Epithelial cell of prostate (primary cell): ENCODE measurements around the gene FAM3D.

Experiments used
- DNase-seq: peaks from one replicate; pipeline ENCODE4 v3.0.0-alpha.2; 2011; ENCODE audit warnings: low read depth, low spot score
- H3K27ac ChIP-seq: fragments of 450-650 bp; 2 replicates; pipeline ENCODE4 v1.5.1; 2017; ENCODE audit warnings: mild to moderate bottlenecking

FAM3D gene

DNA sequence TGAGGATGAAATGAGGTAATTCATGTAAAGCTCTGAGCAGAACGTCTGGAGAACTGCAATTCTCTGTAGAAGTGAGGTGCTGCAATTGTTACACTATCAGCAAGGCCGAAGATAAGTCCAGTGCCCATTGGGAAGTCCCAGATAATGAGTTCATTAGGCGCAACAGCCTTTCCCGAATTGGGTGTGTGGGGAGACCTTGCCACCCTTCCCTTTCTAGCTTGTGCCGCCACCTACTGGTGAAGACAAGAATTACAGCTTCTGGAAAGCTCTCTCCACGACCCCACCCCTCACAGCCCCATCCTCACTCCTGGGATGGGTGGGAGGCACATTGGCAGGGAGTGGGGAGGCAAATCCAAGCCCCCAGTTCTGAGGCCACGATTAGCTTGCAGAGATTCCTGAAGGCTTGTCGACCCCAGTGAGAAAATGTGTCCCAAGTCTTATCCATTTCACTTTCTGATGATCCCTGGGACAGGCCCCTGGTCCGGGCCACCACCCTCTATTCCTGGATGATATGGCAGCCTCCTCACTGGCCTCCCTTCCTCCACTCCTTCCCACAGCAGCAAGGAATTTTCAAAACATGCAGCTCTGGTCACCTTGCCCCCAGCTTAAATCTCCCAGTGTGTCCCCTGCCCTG, 36.4 kb downstream of the FAM3D start:
- no peak overlapping the region for H3K27ac ChIP-seq
- no peak for DNase-seq

GRCh38 chr3:58629629-58630028, 36.9 kb downstream of the FAM3D start:
- DNase-seq: no peak
- H3K27ac ChIP-seq: no peak overlapping the region

DNA sequence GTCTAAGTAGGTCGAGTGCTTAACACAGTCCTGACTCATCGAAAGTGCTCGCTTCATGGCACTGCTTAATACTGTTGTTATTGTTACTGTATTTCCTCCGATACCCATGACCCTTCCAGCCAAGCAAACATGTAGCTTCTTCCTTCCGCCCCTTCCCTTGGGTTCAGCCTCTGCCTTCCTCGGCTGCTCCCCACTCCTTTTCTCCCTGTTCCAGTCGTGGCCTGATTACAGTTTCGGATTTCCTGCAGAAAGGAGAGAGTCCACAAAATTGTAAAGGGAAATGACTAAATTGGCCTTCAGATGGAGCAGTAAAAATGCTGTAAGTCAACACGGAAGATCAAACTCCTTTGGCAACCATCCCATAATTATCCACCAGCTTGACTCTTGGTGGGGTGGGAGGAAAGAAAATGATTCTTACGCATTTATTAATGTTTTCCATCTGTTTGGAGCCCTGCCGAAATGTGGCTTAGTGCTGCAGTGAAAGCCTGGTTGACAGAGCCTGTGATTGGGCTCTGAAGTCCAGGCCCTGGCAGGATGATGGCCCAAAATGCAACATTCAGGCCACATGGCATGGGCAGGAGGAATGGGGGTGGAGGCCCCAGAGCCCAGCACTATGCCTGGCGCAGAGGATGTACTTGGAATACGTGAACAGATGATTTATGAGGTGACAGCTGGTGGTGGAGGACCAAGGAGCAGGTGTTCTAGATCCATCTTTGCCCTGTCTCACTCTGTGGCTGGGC, 37.6 kb downstream of the FAM3D start:
- no peak for DNase-seq
- no peak overlapping the region for H3K27ac ChIP-seq

DNA sequence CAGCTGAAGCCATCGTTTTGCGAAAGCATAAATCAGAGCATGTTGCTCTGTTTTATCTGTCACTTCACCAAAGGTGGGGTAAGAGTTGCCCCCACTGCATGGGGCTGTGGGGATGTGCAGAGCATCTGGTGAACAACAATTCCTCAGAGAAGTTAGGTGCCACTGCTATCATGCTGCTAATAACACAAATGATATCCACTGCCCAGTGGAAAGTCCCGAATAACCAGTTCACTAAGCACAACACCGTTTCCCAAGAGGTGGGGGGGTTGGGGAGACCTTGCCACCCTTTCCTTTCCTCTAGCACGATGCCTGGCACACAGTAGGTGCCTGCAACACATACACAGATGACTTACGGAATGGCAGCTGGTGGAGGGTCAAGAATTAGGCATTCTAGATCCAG, 38.6 kb downstream of the FAM3D start:
- DNase-seq: no peak
- H3K27ac ChIP-seq: no peak overlapping the region

GRCh38 chr3:58627570-58627885, 39.0 kb downstream of the FAM3D start:
- DNase-seq: no peak
- no peak overlapping the region for H3K27ac ChIP-seq

DNA sequence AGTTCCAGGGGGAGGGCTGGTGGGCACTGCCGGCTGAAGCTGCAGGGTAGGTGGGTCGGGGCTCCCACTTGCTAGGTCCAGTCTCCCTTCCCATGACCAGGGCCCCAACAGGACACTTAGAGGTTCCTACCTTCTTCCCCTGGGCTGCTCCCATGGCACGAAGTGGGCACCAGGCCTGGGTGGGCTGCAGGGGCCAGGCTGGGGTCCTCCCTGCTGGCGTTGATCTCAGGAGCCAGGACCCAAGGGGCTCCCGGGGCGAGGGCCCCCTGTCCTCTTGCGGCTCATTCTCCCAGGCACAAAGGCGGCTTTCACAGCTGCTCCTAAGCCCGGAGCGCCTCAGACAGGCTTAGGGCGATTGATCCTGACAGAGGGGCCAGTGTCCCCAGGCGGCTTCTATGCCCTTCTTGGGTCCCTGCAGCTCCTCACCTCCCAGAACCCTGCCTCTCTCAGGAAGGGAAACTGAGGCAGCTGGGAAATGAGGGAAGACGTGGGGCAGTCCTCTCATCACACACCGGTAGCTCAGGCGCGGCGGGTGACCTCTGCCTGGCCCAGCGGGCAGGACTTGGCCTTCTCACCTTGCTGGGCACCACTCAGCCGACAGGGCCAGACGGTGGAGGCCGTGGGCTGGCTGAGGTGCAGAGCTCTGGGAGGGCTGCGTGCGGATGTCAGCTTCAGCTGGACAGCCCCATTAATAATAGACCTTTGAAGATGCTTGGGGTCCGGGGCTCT, 39.6 kb downstream of the FAM3D start:
- no peak overlapping the region for H3K27ac ChIP-seq
- no peak for DNase-seq

DNA sequence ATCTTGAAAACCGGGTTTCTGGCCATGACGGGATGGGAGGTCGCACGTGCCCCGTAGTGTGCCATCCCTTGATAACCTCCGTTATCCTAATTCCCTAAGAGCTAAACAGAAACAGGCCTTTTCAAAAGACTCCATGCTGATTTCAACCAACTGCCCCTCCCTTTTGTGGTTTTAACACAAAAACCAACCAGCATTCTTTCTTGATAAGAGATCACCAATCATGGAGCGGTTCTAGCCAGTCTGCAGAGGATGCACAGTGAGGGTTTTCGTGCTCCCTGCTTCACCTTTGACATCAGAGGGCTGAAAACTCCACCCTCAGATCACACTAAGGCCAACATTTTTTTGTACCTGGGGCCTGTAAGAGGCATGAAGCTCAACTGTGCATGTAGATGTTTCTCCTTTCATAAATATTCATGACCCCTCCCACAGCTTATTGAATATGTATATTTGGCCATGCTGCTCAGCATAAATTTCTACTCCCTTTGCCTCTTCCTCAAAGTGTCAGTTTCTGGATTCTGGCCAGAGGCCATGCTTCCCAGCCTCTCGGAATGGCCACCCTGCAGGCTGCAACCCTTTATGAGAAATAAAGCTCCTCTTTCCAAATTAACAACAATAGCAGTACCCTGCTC, 41.3 kb downstream of the FAM3D start:
- no peak for DNase-seq
- no peak overlapping the region for H3K27ac ChIP-seq

DNA sequence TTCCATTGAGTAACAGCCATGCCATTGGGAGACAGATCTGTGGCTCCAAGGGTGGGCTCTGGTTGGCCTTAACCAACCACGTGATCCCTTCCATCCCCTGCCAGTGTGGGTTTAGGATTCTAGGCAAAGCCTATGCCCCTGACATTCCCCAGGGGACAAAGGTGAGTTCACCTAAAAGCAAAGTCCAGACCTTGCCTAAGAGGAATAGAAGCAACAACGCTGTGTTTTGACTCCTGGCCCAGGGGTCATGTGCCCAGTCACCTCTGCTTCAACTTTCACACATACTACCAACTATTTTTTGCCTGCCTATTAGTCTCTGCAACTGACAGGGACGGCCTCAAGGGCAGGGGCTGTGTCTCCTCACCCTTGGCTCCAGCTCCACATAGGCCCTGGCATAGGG, 42.0 kb downstream of the FAM3D start:
- no peak overlapping the region for H3K27ac ChIP-seq
- no peak for DNase-seq

GRCh38 chr3:58623961-58624360, 42.6 kb downstream of the FAM3D start:
- no peak overlapping the region for H3K27ac ChIP-seq
- DNase-seq: no peak

DNA sequence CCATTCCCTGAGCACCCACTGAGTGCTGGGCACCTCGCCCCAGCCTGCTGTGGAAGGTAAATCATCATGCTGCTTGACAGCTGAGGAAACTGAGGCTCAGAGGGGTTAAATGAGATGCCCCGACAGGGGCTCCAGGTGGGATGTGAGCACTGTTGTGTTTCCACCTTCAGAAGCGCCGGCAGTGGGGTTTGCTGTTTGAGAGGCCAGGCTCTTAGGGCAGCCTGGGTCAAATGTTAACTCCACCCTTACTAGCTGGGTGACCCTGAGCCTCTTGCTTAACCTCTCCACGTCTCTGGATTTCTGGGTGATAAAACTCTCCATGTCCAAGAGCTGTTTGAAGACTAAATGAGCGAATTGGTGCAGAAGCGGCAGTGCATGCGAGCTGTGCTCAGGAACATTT, 43.1 kb downstream of the FAM3D start:
- H3K27ac ChIP-seq: no peak overlapping the region
- DNase-seq: no peak

DNA sequence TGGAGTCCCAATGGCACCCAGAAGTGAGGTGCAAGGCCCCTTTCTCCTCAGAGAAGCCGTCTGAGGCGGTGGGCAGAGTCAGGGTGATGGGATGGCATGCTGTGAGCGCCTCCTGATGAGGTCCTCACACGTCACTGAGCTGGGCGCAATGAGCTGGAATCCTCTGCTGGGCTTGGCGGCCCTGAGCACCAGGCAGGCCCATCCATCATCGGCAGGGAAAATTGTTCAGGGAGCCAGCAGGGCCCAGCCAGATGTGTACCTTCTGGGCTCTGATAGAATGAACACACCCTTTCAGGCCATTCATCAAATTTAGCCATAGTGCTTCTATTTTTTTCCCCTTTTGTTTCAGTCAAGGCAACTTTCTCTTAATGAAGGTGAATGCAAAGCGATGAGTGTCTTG, 43.7 kb downstream of the FAM3D start:
- no peak for DNase-seq
- H3K27ac ChIP-seq: no peak overlapping the region

DNA sequence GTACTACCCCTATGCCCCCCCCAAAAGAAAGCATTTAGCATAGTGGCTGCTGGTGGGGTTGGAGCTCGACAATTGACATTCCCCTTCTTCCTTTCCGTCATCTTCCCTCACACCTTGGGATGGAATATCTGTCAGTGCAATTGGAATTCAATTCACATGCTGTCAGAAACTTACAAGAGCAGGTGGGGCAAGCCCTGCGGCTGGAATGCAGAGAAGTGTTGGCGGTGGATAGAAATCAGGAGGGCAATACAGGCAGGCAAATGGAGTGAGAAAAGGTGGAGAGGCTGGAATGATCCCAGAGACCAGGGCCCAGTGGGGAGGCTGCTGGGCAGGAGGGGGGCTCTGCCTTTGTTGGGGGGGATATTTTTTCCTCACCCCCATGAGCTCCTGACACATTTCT, 44.1 kb downstream of the FAM3D start:
- H3K27ac ChIP-seq: no peak overlapping the region
- DNase-seq: no peak

DNA sequence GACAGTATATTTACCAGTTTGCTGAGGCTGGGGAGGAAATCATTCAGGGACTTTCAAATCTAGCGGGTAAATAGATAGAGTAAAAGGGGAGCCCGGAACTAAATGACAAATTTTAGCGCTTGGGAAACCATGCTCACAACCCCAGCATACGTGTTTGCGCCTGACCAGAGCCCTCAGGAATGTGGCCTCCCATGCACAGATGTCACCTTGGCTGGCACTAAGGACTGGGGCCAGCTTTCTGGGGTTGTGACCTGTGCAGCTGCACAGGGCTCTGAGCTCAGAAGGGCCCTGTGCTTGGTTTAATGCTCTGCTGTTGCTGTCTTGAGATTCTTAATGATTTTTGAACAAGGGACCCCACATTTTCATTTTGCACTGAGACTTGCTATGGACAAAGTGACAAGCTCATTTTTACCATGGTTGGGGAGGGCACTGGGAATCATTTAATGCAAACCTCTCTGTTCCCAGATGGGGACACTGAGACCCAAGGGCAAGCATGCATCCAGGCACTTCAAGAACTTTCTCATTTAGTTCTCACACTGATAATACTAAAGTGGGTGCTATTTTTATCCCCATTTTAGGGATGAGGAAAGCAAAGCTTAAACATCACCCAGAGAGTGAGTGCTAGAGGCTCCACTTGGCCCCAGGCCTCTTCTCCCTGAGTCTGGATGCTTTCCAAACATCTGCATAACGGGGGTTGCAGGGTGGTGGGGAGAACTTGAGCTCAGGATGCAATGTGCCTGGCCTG, 45.3 kb downstream of the FAM3D start:
- H3K27ac ChIP-seq: no peak overlapping the region
- DNase-seq: no peak

GRCh38 chr3:58620421-58620820, 46.2 kb downstream of the FAM3D start:
- no peak for DNase-seq
- no peak overlapping the region for H3K27ac ChIP-seq

GRCh38 chr3:58617338-58617761, 49.2 kb downstream of the FAM3D start:
- H3K27ac ChIP-seq: no peak overlapping the region
- no peak for DNase-seq

DNA sequence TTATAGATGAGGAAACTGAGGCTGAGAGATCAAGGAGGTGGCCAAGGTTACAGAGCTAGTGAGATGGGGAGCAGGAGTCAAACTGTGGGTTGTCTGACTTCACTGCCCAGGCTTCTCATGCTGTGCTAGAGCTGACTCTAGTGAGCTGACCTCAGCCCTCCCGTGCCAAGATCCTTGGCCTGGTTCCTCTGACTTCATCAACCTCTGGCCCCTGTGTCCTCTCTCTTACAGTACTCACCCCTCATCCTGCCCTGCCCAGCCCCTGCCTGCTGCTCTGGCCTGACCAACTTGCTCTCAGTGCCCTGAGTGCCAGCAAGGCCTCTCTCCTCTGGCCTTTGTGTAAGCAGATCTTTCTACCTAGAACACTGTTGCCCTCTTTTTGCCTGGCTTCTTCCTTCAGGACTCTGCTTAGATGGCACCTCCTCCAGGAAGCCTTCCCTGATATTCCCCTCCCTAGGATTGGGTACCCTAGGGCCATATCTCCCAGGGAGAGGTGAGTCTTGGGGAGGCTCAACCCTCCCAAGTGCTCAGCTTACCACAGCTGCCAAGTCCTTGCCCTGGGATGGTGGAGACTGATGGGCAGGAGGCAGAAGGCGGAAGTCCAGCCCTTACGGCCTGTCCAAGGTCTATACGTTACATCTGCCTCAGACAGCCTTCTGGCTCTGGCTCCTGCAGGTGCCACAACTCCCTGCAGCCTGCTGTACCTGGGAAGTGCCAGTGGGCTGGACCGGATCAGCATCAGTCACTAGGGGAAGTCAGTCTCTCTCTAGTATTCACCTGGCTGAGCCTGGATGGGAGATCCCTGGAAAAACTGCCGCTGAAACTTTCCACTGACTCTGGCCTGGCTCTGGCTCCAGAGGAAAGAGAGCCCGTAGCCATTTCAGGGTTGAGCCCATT, 53.1 kb downstream of the FAM3D start:
- H3K27ac ChIP-seq: no peak overlapping the region
- DNase-seq: no peak

DNA sequence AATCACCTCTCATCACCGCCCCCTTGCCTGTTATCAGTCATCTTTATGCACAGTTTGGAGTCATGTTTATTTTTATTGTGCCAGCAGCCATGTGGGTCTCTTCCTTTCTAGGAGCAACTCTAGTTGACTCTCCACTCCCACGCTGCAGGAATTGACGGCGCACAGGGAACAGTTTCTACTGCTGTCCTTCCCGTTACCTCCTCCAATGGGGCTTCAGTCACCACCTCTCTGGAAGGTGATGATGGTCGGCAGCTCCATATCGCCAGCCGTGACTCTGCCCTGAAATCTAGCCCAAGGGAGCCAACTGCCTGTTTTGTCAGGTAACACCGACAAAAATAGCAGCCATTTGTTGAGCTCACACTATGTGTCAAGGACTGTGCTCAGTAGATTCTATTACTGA, 53.7 kb downstream of the FAM3D start:
- H3K27ac ChIP-seq: no peak overlapping the region
- DNase-seq: no peak

GRCh38 chr3:58609990-58610389, 56.6 kb downstream of the FAM3D start:
- no peak overlapping the region for H3K27ac ChIP-seq
- no peak for DNase-seq

DNA sequence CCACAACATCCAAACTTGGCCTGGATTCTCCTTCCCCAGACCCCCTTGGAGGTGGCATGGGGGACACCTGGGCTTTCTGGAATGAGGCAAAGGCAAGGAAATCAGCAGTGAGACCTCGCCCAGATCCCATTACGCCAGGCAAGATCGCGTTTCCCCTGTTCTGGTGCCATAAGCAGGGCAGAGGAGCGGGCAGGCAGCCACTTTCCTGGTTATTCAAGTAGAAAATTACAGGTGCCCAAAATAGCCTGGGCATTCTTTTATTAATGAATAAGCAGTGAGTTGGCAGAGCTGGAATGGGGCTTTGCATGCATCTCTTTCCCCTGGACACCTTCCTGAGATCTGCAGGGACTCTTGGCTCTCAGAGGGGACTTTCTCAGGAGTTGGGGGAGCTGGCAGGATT, 57.9 kb downstream of the FAM3D start:
- no peak for DNase-seq
- H3K27ac ChIP-seq: peak overlapping the region; percentile 12

DNA sequence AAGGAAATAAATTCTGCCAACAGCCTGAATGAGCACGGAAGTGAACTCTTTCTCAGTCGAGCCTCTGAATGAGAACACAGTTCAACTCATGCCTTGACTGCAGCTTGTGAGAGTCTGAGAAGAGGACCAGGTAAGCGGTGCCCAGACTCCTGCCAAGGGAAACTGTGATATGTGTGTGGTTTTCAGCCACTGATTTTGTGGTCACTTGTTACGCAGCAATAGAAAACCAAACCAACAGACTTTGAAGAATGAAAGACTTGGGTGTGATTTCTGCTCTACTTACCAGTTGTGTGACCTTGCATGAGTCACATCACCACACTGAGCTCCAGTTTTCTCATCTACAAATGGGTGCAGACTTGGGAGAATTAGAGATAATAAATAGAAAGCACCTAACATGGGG, 58.8 kb downstream of the FAM3D start:
- no peak for DNase-seq
- no peak overlapping the region for H3K27ac ChIP-seq
